Measurements from ENCODE around the gene P2RX6. TPM values are rescaled to one million over a fixed set of nuclear protein-coding genes. Genes with fewer than 3 reads are reported as not detected.

Gene P2RX6
- total RNA-seq, 2 experiments from 2014 or later, result 0.82 to 1.9 TPM

GRCh38 chr22:20983081-20983771 lies 31.7 kb upstream of the P2RX6 start:
- H3K4me3 Mint-ChIP-seq, result peak overlapping the region; percentile 99
- peaks cover 6% of the 10 kb centered on the region for H3K9me3 Mint-ChIP-seq
- H3K27ac Mint-ChIP-seq, result peak overlapping the region; percentile 89
- ATAC-seq (ENCODE audit: low read depth) (no peak), DNase-seq (no peak)
- no peaks in the 10 kb centered on the region for H3K27me3 Mint-ChIP-seq
- peaks cover 30% of the 10 kb centered on the region for H3K4me1 Mint-ChIP-seq
- POLR2A ChIA-PET, result interaction anchor here (2.2 to 2.9 kb wide), 3 partner anchors 8 to 20 kb away, joined by 9 to 23 read pairs (median 18); partner anchors contain the start of gene THAP7
- peaks cover 8% of the 10 kb centered on the region for H3K36me3 Mint-ChIP-seq

GRCh38 chr22:20985720-20986119 lies 29.2 kb upstream of the P2RX6 start:
- H3K27ac Mint-ChIP-seq, result no peak overlapping the region
- H3K4me3 Mint-ChIP-seq, result no peak overlapping the region

GRCh38 chr22:20986365-20986764 lies 28.6 kb upstream of the P2RX6 start:
- peaks cover 5% of the 10 kb centered on the region for H3K36me3 Mint-ChIP-seq
- POLR2A ChIA-PET, result no interaction called here
- DNase-seq, result no peak
- no peak overlapping the region for H3K27ac Mint-ChIP-seq
- no peaks in the 10 kb centered on the region for H3K9me3 Mint-ChIP-seq
- no peak for ATAC-seq (ENCODE audit: low read depth)
- H3K27me3 Mint-ChIP-seq, result no peaks in the 10 kb centered on the region
- H3K4me1 Mint-ChIP-seq, result peaks cover 17% of the 10 kb centered on the region
- no peak overlapping the region for H3K4me3 Mint-ChIP-seq

More at GRCh38 chr22:20985720-20986119, 29.2 kb upstream of the P2RX6 start:
- POLR2A ChIA-PET, result no interaction called here
- Mint-ChIP-seq H3K27me3 (no peaks in the 10 kb centered on the region), H3K36me3 (peaks cover 5% of the 10 kb centered on the region), H3K4me1 (peaks cover 22% of the 10 kb centered on the region), H3K9me3 (no peaks in the 10 kb centered on the region)
- ATAC-seq (ENCODE audit: low read depth) (no peak), DNase-seq (no peak)

GRCh38 chr22:20987375-20987774 lies 27.6 kb upstream of the P2RX6 start:
- ATAC-seq (ENCODE audit: low read depth) (no peak), DNase-seq (no peak)
- POLR2A ChIA-PET, result no interaction called here
- Mint-ChIP-seq H3K36me3 (peaks cover 5% of the 10 kb centered on the region), H3K4me3 (no peak overlapping the region), H3K27me3 (no peaks in the 10 kb centered on the region), H3K9me3 (no peaks in the 10 kb centered on the region), H3K27ac (no peak overlapping the region), H3K4me1 (peaks cover 15% of the 10 kb centered on the region)

- H3K36me3 Mint-ChIP-seq, result peaks cover 5% of the 10 kb centered on the region
Measured at GRCh38 chr22:20988573-20989322, 26.2 kb upstream of the P2RX6 start.

GRCh38 chr22:20989323-20990138 lies 25.4 kb upstream of the P2RX6 start:
- H3K27ac Mint-ChIP-seq, result no peak overlapping the region
- no peak overlapping the region for H3K4me3 Mint-ChIP-seq

More at GRCh38 chr22:20988573-20989322, 26.2 kb upstream of the P2RX6 start:
- DNase-seq (no peak), ATAC-seq (ENCODE audit: low read depth) (no peak)
- Mint-ChIP-seq H3K27me3 (no peaks in the 10 kb centered on the region), H3K27ac (no peak overlapping the region), H3K4me1 (peaks cover 5% of the 10 kb centered on the region), H3K9me3 (no peaks in the 10 kb centered on the region), H3K4me3 (no peak overlapping the region)
- POLR2A ChIA-PET, result interaction anchor here (1.4 kb wide), 1 partner anchor 11 kb away, joined by 4 read pairs; no protein-coding TSS in a partner anchor

GRCh38 chr22:20990184-20991180 lies 24.5 kb upstream of the P2RX6 start:
- Mint-ChIP-seq H3K9me3 (no peaks in the 10 kb centered on the region), H3K36me3 (peaks cover 4% of the 10 kb centered on the region), H3K4me1 (peaks cover 2% of the 10 kb centered on the region), H3K27me3 (no peaks in the 10 kb centered on the region), H3K4me3 (no peak overlapping the region), H3K27ac (peak overlapping the region; percentile 43)
- no peak for ATAC-seq (ENCODE audit: low read depth)
- DNase-seq, result no peak
- POLR2A ChIA-PET, result interaction anchor here (0.9 to 2.1 kb wide), 4 partner anchors 8 to 12 kb away, joined by 3 to 9 read pairs (median 4); partner anchors contain the start of genes LZTR1 and THAP7

More at GRCh38 chr22:20989323-20990138, 25.4 kb upstream of the P2RX6 start:
- Mint-ChIP-seq H3K9me3 (no peaks in the 10 kb centered on the region), H3K36me3 (peaks cover 4% of the 10 kb centered on the region), H3K27me3 (no peaks in the 10 kb centered on the region), H3K4me1 (peaks cover 2% of the 10 kb centered on the region)
- ATAC-seq (ENCODE audit: low read depth), result no peak
- no peak for DNase-seq
- POLR2A ChIA-PET, result interaction anchor here (1.0 to 1.4 kb wide), 2 partner anchors 10 to 13 kb away, joined by 3 to 4 read pairs; partner anchors contain the start of gene THAP7

- no peaks in the 10 kb centered on the region for H3K9me3 Mint-ChIP-seq
- peaks cover 2% of the 10 kb centered on the region for H3K36me3 Mint-ChIP-seq
- ATAC-seq (ENCODE audit: low read depth) (no peak), DNase-seq (no peak)
- H3K4me1 Mint-ChIP-seq, result peaks cover 2% of the 10 kb centered on the region
- no peaks in the 10 kb centered on the region for H3K27me3 Mint-ChIP-seq
- H3K4me3 Mint-ChIP-seq, result no peak overlapping the region
- POLR2A ChIA-PET, result interaction anchor here (2.1 kb wide), 1 partner anchor 9 kb away, joined by 9 read pairs; the partner anchor contains the start of gene LZTR1
- H3K27ac Mint-ChIP-seq, result no peak overlapping the region
Measured at GRCh38 chr22:20991252-20992055, 23.5 kb upstream of the P2RX6 start.

GRCh38 chr22:20992056-20992442 lies 22.9 kb upstream of the P2RX6 start:
- Mint-ChIP-seq H3K36me3 (no peaks in the 10 kb centered on the region), H3K27ac (no peak overlapping the region)
- POLR2A ChIA-PET, result interaction anchor here (2.1 kb wide), 1 partner anchor 10 kb away, joined by 9 read pairs; the partner anchor contains the start of gene LZTR1

GRCh38 chr22:20992456-20993303 lies 22.3 kb upstream of the P2RX6 start:
- H3K27me3 Mint-ChIP-seq, result no peaks in the 10 kb centered on the region
- no peak overlapping the region for H3K4me3 Mint-ChIP-seq
- peaks cover 2% of the 10 kb centered on the region for H3K4me1 Mint-ChIP-seq
- H3K27ac Mint-ChIP-seq, result no peak overlapping the region
- DNase-seq, result no peak
- ATAC-seq (ENCODE audit: low read depth), result no peak
- H3K9me3 Mint-ChIP-seq, result no peaks in the 10 kb centered on the region
- no peaks in the 10 kb centered on the region for H3K36me3 Mint-ChIP-seq
- POLR2A ChIA-PET, result no interaction called here

More at GRCh38 chr22:20992056-20992442, 22.9 kb upstream of the P2RX6 start:
- no peaks in the 10 kb centered on the region for H3K27me3 Mint-ChIP-seq
- no peaks in the 10 kb centered on the region for H3K9me3 Mint-ChIP-seq
- DNase-seq, result no peak
- peaks cover 2% of the 10 kb centered on the region for H3K4me1 Mint-ChIP-seq
- ATAC-seq (ENCODE audit: low read depth), result no peak
- H3K4me3 Mint-ChIP-seq, result no peak overlapping the region

All from activated naive CD8-positive, alpha-beta T cell treated with anti-CD3 and anti-CD28 coated beads, Interleukin-2, amount 10 ng/mL, durations not matched to agents 7 days and 5 days (primary cell).